Measurements from ENCODE around the gene TMEM123. TPM values are rescaled to one million over a fixed set of nuclear protein-coding genes. Genes with fewer than 3 reads are reported as not detected.

Gene TMEM123
- total RNA-seq, 2 experiments from 2014 or later = 288 to 307 TPM

DNA sequence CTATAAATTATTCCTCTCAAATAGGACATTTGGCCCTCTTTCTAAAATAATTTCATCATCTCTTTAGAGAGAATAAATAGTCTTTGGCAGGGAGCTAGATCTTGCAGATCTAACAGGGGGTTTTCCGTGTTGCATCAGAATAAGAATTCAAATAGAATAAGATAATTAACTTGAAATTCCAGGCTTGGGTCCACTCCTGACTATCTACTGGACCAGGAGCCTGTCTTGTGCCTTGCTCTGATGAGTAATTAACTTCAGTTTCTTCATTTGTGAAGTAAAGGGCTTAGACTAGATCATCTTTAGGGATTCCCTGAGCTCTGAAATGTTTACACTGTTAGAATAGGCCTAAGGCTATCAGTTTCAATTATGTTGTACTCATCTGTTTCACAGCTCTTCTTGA, 23.5 kb upstream of the TMEM123 start:
- H3K27me3 Mint-ChIP-seq = no peaks in the 10 kb centered on the region
- H3K4me3 Mint-ChIP-seq = no peak overlapping the region
- POLR2A ChIA-PET = interaction anchor here (0.9 to 3.3 kb wide), 4 partner anchors 9 to 26 kb away, joined by 3 to 11 read pairs (median 5); partner anchors contain the start of gene TMEM123
- H3K36me3 Mint-ChIP-seq (ENCODE audit: low read depth) = no peaks in the 10 kb centered on the region
- Histone ChIP-seq H3K27me3 (ENCODE audit: control insufficient read depth in 1 of 2, insufficient read depth in 2 of 2, low read length in 2 of 2) (no peaks in the 10 kb centered on the region), H3K36me3 (ENCODE audit: insufficient read depth, low read length) (no peaks in the 10 kb centered on the region), H3K9me3 (ENCODE audit: control insufficient read depth in 1 of 2, insufficient read depth in 1 of 2, low read length in 2 of 2) (no peaks in the 10 kb centered on the region), H3K4me1 (ENCODE audit: insufficient read depth, low read length) (peaks cover 44% of the 10 kb centered on the region), H3K4me3 (ENCODE audit: low read length) (no peak overlapping the region), H3K27ac (ENCODE audit: low read depth in 1 of 2, low read length in 2 of 2) (no peak overlapping the region)
- no peak for DNase-seq
- H3K27ac Mint-ChIP-seq = peak overlapping the region; percentile 77
- CTCF ChIA-PET = interaction anchor here (0.6 to 2.7 kb wide), 4 partner anchors 11 to 111 kb away, joined by 3 to 8 read pairs (median 3); no protein-coding TSS in a partner anchor
- H3K9me3 Mint-ChIP-seq = no peaks in the 10 kb centered on the region
- no peak for ATAC-seq (ENCODE audit: poor library complexity)
- TF ChIP-seq CTCF (IDR thresholded peaks at IDR 0.05) = no peak
- intact Hi-C loops (cut with DNase I, micrococcal nuclease) = loop anchor here in 1 of 2 experiments (1.0 kb wide), 1 partner anchor 23 kb away; no protein-coding TSS in a partner anchor
- peaks cover 75% of the 10 kb centered on the region for H3K4me1 Mint-ChIP-seq (ENCODE audit: low read depth)

GRCh38 chr11:102473543-102473942, 21.0 kb upstream of the TMEM123 start:
- H3K4me3 ChIP-seq (ENCODE audit: low read length) = no peak overlapping the region
- ChIA-PET CTCF (no interaction called here), POLR2A (interaction anchor here (1.4 kb wide), 1 partner anchor 20 kb away, joined by 5 read pairs; the partner anchor contains the start of gene TMEM123)
- ATAC-seq (ENCODE audit: poor library complexity) = peak; percentile 35
- H3K9me3 ChIP-seq (ENCODE audit: control insufficient read depth in 1 of 2, insufficient read depth in 1 of 2, low read length in 2 of 2) = no peaks in the 10 kb centered on the region
- H3K27ac Mint-ChIP-seq = peak overlapping the region; percentile 43
- TF ChIP-seq CTCF (IDR thresholded peaks at IDR 0.05) = no peak
- no peaks in the 10 kb centered on the region for H3K36me3 Mint-ChIP-seq (ENCODE audit: low read depth)
- peaks cover 88% of the 10 kb centered on the region for H3K4me1 Mint-ChIP-seq (ENCODE audit: low read depth)
- no peaks in the 10 kb centered on the region for H3K36me3 ChIP-seq (ENCODE audit: insufficient read depth, low read length)
- no peak overlapping the region for H3K4me3 Mint-ChIP-seq
- intact Hi-C loops (cut with DNase I, micrococcal nuclease) = no loop called here
- peak in 4 of 14 experiments; percentile 31 to 50 (median 40) for DNase-seq
- no peaks in the 10 kb centered on the region for H3K9me3 Mint-ChIP-seq
- H3K4me1 ChIP-seq (ENCODE audit: insufficient read depth, low read length) = peaks cover 58% of the 10 kb centered on the region
- no peaks in the 10 kb centered on the region for H3K27me3 ChIP-seq (ENCODE audit: control insufficient read depth in 1 of 2, insufficient read depth in 2 of 2, low read length in 2 of 2)
- no peaks in the 10 kb centered on the region for H3K27me3 Mint-ChIP-seq
- no peak overlapping the region for H3K27ac ChIP-seq (ENCODE audit: low read depth in 1 of 2, low read length in 2 of 2)

DNA sequence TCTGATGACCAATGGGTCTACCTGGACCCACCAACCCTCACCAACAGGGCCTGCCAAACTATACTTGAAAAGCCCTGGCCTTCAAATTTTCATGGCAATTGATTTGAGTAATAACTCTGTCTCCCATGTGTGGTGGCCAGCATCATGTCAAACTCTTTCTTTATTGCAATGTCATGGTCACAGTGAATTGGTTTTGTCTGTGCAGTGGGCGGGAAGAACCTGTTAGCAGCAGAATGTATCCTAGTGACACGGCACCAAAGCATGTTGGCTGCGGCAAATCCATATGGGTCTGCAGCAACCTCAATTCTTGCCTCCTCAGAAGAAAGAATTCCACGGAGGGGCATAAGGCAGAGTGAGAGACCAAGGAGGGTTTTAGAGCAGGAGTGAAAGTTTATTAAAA, 19.6 kb upstream of the TMEM123 start:
- Histone ChIP-seq H3K27ac (ENCODE audit: low read depth in 1 of 2, low read length in 2 of 2) (no peak overlapping the region), H3K27me3 (ENCODE audit: control insufficient read depth in 1 of 2, insufficient read depth in 2 of 2, low read length in 2 of 2) (no peaks in the 10 kb centered on the region), H3K36me3 (ENCODE audit: insufficient read depth, low read length) (no peaks in the 10 kb centered on the region), H3K4me1 (ENCODE audit: insufficient read depth, low read length) (peaks cover 68% of the 10 kb centered on the region), H3K4me3 (ENCODE audit: low read length) (no peak overlapping the region), H3K9me3 (ENCODE audit: control insufficient read depth in 1 of 2, insufficient read depth in 1 of 2, low read length in 2 of 2) (no peaks in the 10 kb centered on the region)
- Mint-ChIP-seq H3K27ac (no peak overlapping the region), H3K9me3 (no peaks in the 10 kb centered on the region), H3K4me1 (ENCODE audit: low read depth) (peaks cover 88% of the 10 kb centered on the region), H3K27me3 (no peaks in the 10 kb centered on the region), H3K36me3 (ENCODE audit: low read depth) (no peaks in the 10 kb centered on the region), H3K4me3 (no peak overlapping the region)
- no peak for TF ChIP-seq CTCF (IDR thresholded peaks at IDR 0.05)
- ATAC-seq (ENCODE audit: poor library complexity) = no peak
- ChIA-PET CTCF (interaction anchor here (0.6 to 1.5 kb wide), 2 partner anchors 49 to 118 kb away, joined by 4 to 5 read pairs; no protein-coding TSS in a partner anchor), POLR2A (interaction anchor here (1.2 kb wide), 1 partner anchor 20 kb away, joined by 6 read pairs; no protein-coding TSS in a partner anchor)
- intact Hi-C loops (cut with DNase I, micrococcal nuclease) = no loop called here
- no peak for DNase-seq
